M059J (cell line): Measurements from ENCODE around the gene DENND1A. TPM values are rescaled to one million over a fixed set of nuclear protein-coding genes. Genes with fewer than 3 reads are reported as not detected.
"Not testable (repeated sequence)": the region's sequence is repeated elsewhere in the genome, so short reads cannot be mapped to it uniquely, and the experiment has no call there.

Experiments
- DNase-seq: peaks from one replicate; pipeline ENCODE4 v3.0.0-alpha.2; 2012; ENCODE audit warnings: low read depth
- total RNA-seq: library from RNA; depleted of rRNA; stranded (reverse); fragments of >200 nt; shearing (Covaris generic); gene quantifications from 2 replicates; pipeline ENCODE4 v1.2.3, GENCODE V29; 2014

The DENND1A gene
- total RNA-seq, 1 experiment from 2014 or later: 15.7 TPM

DNA sequence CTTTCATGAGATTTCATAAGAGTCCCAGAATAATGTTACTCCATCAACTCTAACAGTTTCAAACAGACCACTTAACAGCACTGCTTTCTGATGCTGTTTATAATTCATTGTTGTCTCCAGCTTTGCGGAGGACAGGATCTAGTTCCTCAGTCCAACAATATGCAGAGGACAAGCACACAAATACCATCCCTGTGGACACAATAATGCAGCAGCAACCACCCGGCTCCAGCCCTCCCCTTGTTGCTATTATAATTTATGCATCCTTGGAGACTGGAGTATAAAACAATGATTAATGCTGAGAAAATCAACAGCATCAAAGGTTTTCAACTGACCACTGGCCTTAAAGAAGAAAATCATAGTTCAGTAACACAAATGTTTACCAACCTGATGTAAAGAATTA lies 108.3 kb downstream of the DENND1A start:
- peak; percentile 13 for DNase-seq

DNA sequence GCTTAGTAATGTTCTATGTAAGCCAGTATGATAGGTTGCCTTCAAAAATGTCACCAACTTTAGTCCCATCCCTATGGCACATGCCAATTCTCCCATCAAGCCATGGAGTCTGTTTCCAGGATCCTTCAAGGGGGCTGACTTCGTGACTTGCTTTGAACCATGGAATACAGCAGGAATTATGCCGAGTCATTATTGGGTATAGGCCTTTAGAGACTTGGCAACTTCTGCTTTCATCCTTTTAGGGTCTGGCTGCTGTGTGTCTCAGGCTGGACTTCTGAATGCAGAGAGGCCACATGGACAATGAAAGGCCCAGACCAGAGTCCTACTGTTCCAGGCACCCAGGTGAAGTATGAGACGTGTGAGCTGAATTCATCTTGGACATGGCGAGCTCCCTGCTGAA lies 109.8 kb downstream of the DENND1A start:
- DNase-seq: no peak

DNA sequence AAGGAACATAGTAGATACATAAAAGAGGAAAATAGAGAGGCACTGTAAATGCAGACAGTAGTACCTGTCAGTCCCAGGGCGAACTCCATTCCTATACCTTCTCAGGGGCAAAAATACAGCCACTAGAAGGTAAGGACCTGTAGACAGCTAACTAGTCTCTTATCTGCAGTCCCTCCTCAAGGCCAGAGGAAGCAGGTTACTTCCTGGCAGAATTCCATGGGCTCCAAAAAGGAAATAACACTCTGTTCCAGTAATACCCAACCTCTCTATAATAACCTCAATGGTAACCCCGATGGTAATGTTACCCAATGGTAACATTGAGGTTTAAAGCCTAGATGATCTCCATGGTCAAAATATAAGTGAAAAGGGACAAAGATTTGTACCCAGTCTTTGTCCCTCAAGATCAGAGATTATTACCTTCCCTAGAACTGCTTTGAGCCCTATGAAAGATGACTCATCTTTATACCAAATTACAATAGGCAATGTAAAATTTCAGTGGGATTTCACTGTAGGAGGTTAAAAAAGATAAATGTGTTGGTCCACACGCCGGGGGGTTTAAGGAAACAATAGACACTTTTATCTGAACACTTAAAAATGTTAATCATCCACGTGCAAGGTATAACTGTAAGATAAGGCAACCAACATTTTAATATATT lies 113.0 kb downstream of the DENND1A start:
- peak; percentile 25 for DNase-seq

DNA sequence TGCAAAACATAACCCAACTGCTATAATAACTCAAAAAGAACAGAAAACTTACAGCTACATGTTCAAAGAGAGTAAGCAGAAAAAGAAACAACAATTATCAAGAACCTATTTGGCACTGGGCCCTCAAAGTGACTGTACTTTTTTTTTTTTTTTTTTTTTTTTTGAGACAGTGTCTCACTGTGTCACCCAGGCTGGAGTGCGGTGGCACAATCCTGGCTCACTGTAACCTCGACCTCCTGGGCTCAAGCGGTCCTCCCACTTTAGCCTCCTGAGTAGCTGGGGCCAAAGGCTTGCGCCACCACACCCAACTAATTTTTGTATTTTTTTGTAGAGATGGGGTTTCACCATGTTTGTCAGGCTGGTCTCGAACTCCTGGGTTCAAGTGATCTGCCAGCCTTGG lies 114.1 kb downstream of the DENND1A start:
- not testable (repeated sequence) for DNase-seq

DNA sequence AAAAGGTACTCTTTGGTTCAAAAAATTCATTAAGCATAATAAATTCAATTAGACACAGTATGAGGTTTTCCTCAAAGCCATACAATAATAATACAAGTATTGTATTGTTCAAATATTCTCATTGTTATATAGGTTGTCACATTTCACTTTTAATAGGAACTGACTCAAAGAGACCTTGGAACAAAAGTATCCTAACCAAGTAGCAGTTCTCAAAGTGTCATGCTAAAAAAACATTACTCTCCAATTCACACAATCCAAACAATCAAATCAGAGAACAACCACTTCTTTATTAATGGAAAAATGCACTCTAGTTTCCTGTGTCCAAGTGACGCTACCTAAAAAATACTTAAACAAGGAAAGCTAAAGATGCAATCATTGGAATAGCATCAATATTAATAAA lies 115.4 kb downstream of the DENND1A start:
- DNase-seq: no peak

DNA sequence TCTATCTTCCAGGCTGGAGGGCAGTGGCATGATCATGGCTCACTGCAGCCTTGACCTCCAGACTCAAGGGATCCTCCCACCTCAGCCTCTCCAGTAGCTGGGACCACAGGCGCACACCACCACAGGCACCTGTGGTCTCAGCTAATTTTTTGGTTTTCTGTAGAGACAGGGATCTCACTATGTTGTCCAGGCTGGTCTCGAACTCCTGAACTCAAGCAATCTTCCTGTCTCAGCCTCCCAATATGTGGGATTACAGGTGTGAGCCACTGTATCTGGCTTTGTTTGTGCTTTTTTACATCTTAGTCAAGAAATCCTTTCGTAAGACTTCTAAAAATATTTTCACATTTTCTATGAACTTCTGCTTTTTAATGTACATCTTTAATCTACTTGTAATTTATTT lies 116.9 kb downstream of the DENND1A start:
- no peak for DNase-seq

DNA sequence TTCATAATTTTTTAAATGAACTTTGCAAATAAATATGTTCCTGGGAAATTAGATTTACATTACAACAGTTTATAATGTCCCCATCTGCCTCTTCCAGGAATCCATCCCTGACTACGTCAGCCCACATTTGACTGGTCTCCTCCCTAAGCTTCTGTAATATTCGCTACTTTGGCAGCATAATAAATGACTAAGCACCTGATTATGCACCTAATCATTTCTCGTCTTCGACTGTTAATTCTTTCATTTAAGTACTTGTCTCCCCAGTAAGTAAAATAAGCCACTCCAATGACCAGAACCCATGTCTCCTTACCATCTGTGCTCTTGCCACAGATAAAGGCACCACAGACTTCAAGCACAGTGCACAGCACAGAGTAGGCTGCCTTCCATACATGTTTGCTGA lies 122.7 kb downstream of the DENND1A start:
- DNase-seq: no peak

DNA sequence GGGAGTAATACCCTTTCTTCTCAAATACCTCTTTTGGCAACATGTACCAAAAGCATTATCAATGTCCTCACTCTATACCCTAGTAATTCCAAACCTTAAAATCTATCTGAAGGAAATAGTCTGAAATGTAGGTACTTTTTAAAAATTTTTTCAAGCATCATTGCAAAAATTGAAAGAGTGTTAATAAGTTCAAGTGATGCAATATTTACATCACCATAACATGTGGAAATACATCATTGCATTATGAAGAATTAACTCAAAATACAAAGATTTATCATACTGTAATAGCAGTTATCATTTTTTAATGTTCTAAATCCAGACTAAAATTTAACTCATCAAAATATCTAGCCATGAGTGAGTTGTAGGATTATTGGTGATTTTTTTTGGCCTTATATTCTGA lies 123.1 kb downstream of the DENND1A start:
- no peak for DNase-seq

DNA sequence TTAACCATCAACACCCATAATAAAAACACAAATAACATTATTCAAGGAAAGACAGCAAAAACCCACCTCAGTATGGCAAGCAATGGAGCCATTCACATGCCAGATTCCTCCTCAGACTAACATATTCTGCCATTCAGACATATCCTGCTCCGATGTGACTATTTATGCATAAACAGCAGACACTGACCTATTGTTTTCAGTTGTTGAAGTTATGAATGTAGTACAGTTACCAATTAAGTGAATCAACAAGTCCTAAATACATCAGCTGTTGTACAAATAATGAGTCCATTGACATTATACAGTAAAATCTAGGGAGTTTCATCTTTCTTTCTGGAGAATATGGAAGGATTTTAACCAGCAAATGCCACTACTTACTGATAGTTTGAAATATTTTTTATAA lies 131.7 kb downstream of the DENND1A start:
- DNase-seq: no peak

DNA sequence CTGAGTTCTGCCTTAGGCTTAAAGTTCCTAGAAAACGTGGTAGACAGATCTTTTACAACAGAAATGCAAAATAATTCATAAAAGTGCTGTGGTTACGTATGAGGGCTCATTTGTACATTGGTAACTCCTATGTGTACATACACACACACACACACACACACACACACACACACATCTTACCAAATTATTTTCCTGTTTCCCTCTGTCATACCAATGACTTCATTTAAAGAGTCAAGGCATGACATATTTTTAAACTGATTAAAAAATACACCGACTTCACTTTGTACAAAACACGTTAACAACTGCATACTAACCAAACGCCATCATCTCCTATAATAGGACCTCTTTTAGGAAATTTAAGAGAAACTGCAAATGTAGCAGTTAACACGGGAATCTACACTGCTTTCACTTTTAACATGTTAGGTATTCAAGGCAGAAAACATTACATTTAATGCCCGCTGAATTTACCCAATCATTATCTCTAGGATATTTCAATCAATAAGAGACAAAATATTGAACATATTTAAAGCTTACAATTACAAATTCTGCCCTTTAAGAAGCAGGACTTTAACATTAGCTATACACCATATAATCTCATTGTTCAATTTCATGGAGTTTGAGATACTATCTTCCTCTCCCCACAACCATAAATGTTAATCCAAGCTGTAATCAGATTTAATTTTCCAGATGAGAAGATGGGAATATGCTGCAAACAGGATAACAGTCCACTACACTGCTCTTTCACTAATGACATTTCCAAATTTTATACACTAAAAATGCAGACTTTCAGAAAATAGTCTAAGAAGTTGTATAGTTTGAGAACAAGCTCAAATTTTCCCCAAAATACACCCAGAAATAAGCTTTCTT lies 133.1 kb downstream of the DENND1A start:
- no peak for DNase-seq

DNA sequence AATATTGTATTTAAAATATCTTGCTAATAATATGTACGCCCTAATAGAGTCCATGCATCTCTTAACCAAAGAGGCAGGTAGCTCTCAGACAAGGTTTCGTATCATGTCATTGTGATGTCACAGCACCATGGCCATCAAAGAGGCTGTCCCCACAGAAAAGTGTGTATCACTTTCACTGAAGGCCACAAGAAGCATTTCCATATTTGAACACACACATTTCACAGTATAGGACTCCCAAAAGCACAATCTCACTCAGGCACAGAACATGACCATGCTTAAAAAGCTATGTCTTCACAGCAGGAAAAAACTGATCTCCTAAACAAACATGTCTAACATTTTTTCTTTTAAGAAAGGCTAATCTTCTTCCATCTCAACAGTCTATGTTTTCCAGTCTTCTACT lies 133.8 kb downstream of the DENND1A start:
- DNase-seq: no peak

DNA sequence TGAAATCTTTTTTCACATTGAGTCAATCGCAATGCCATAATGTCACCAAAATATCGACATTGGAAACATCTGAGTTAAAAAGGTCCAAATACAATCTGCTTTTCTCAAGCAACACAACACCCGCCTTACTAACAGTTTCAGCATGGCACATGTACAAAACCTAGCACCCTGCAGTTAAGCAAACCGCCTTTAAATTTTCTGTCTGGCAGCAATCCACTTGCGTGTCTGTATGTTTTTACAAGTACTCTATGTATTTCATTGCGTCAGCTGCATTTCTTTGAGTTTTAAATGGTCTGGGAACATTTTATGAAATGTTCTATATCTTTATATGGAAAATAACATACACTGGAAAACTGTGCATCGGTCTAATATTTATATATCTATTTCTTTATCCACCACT lies 134.6 kb downstream of the DENND1A start:
- no peak for DNase-seq

DNA sequence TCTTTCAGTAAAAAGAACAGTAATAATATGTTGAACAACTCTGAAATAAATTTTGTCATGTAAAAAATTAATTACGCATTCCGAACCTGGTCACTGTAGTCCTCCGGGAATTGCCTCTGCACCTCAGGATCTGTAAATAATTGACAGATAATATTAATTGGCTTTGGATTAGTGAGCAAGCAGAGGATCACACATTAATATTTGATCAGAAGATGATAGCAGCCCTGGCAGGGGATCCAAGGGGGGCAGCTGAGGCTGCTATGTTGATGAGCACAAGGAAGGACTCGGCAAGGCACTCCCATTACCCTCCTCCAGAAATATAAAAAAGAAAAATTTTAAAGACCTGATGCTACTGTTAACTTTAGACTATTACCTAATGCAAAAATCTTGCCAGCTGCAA lies 137.4 kb downstream of the DENND1A start:
- no peak for DNase-seq

DNA sequence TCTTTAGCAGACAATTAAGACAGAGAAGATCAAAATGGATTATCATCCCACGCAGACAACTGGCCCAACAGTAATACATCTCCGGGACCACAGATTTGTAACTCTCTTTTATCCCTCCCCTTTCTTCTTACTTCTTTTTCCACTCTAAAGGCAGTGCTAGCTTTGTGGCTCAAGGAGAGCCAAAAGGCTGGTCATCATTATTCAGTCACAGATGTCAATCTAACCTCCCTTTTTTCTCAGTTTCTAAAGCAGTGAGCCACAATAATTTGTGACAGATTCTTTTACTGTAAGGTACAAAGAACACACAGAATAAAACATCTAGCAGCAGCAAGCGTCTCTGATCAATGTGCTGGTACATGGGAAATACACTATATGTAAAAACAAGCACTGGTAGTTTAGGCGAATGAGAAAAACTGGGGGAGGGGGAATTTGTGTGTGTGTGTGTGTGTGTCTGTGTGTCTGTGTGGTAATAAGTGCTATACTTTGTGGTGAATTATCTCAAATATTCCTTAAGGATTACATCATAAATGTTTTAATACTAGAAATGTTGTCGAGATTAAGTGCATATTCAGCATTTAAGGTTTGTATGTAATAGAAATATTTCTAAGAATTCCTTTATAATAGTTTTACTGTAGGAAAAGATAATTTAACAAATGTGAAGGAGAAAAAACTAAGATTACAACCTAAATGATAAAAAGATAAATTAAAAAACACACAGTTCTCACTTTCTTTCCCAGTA lies 140.2 kb downstream of the DENND1A start:
- no peak for DNase-seq

DNA sequence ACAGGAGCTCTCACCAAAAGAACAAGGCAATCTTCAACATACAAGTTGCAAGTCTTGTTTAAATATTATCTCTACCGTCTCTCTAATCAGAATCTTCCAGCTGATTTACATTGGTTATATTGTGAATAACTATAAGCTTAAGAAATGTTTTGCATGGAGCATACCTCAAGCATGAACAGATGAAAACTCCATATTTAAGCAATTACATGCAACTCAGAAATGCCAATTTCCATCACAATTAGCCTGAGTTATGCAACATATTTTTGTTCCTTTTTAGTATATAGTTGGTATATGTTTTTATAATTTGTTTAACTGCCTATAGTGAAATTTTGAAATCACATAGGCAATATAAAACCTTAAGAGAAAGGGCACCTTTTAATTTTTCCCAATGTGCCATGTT lies 142.5 kb downstream of the DENND1A start:
- no peak for DNase-seq

DNA sequence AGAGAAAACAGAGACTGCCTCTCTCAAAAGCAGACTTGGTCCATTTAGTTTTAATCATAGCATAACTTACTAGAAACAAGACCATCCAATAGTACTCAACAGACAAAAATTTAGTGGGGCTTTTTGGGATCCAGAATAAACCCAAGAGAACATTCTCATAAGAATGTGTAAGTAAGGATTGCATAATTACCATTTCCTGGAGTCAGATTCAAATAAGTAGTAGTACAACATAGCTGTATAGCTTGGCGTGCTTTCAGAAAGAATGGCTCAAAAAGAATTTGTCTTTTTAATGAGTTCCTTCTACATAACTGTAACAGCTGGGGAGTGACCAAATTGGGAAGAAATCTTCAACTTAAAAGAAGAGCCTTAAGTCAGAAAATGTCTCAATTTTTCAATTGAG lies 145.4 kb downstream of the DENND1A start:
- no peak for DNase-seq

DNA sequence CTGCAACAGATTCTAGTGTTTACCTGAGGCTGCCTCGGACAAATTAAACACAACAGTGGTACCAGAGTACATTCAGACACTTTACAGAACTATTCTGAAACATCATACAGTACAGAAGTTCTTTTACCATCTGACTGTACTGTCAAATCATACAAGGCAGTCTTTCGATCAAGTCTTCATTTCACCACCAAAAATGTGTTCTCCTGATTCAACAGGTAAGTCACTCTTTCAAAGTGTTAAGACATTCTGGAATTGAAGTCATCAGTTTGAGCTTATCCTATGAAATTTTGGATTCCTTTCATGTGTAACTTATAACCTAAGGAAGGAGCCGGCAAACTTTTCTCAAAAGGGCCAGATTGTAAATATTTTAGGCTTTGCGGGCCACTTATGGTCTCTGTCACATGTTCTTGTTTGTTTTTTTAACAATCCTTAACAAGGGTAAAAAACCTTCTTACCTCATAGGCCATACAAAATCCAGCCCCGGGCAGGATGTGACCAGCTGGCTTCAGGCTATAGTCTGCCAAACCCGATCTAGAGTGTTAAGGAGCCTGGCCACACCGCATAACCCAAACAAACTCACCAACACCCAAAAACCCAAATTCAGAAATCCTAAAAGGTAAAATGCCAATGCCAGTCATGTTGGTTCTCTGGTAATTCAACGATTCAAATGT lies 151.6 kb downstream of the DENND1A start:
- DNase-seq: peak; percentile 32

DNA sequence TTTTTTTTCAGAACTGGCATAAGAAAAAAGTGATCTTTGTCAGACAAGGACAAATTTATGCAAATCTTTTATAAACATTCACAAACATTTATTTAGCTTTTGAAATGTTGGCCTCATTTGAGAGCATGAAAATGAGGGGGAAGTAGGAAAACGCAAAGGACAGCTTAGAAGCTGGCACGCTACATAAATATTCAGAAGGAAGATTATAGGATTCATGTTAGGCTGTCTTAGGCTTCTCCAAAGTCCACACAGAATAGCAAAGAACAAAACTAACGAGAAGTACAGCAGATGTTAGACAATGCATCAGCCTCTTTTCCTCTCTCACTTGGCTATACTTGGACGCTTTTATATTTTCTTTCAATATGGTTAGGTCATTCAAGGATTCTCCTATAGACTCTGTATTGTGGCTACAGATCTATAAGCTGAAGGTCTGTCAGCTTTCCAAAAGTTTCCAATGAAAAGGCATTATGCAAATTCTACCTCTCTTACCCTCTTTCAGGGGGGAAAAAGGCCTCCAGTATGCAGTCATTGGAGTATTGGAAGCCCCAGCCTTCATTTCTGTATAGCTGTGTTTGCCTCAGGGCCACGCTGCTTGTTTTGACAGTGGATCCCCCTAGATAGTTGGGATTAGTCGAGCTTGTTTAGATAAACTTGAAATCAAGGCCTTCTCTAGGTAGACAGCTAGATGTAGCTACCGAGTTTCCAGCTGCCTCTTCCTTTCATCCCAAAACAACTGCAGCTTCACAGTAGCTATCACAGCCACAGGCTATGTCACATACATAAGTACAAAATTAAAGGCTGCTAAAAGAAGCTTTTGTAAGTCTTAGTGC lies 153.0 kb downstream of the DENND1A start:
- DNase-seq: no peak

DNA sequence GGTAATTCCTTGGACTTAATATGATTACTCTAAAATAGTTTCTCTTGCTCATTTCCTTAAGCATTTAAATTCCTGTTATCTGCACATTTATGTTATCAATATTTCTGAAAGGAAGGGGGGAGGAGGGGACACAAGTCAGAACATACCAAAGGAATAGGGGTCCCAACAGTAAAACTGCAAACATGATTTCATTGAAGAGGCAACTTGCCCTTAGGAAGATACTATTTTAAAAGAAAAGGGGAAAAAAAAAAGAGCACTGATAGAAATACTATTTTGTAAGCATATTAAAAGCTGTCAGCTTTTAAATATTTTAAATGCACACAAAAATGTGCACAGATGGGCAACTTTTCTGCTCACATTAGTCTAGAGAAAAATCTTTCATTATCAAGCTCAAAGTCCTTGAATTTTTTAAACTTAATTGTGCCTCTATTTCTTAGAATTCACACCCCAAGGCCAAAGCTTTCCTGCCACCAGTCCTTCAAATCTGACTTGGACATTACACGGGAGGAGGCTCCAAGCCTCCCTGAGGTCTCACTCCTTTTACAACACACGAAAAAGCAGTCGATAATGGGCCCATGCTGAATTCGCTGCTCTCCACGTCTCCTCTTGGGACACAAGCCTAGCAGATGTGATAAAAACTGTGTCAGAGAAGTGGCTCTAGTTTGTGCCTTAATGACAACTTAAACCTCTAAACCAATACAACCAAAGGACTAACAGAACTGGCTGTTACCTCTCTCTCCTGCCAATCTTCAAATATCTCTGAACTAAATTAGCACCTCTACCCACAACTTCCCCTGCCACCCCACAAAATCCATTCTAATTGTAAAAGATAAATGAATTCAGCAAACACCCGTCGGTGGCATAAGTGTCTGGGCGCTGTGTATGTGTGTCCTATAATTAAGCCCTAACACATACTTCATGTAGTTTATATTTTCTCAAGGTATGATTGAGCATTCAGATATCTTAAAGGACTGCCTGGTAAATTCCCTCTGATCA lies 154.3 kb downstream of the DENND1A start:
- DNase-seq: no peak

DNA sequence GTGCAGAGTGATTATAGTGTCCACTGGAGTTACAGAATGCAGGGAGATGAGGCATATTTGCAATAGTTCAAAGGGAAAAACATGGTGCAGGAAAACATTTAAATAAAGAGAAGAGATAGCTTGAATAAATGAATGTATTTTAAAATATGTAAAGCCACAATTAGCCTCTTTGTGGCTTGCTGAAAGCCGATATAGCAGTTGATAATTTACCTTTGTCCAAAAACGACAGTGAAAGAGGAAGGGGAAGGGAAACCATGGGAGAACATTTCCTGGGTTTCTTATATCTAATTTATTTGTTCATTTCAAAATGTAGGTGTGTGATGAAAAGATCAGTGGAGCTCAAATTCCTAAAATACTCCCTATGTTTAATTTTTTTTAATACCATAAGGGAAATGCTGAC lies 156.1 kb downstream of the DENND1A start:
- DNase-seq: no peak
